NCI-H2171 treated with DMSO at 0.1 percent for 48 hours (cell line): ENCODE results near the gene CLRN1.

ENCODE experiments used
- DNase-seq: peaks from one replicate; lab custom pipeline; 2025; lab: John Stamatoyannopoulos, UW

Gene CLRN1

GRCh38 chr3:150975992-150976368, 3.5 kb upstream of the CLRN1 start:
- no peak for DNase-seq

GRCh38 chr3:150975086-150975991, 2.8 kb upstream of the CLRN1 start:
- DNase-seq: no peak

- DNase-seq: no peak
Observed at GRCh38 chr3:150970665-150971324, 1.7 kb downstream of the CLRN1 start.

GRCh38 chr3:150968341-150969035, 4.0 kb downstream of the CLRN1 start:
- no peak for DNase-seq

- DNase-seq: no peak
Observed at GRCh38 chr3:150965436-150965835, 7.1 kb downstream of the CLRN1 start.

- no peak for DNase-seq
Observed at GRCh38 chr3:150961949-150962348, 10.6 kb downstream of the CLRN1 start.

GRCh38 chr3:150960708-150961684, 11.5 kb downstream of the CLRN1 start:
- no peak for DNase-seq

- no peak for DNase-seq
Observed at GRCh38 chr3:150958683-150959082, 13.8 kb downstream of the CLRN1 start.

GRCh38 chr3:150956376-150956775, 16.2 kb downstream of the CLRN1 start:
- no peak for DNase-seq

GRCh38 chr3:150951923-150952322, 20.6 kb downstream of the CLRN1 start:
- no peak for DNase-seq

- DNase-seq: no peak
Observed at GRCh38 chr3:150945226-150946032, 27.1 kb downstream of the CLRN1 start.

- no peak for DNase-seq
Observed at GRCh38 chr3:150942221-150942620, 30.3 kb downstream of the CLRN1 start.

- DNase-seq: no peak
Observed at GRCh38 chr3:150936693-150937092, 35.8 kb downstream of the CLRN1 start.

GRCh38 chr3:150933473-150933995, 39.0 kb downstream of the CLRN1 start:
- no peak for DNase-seq

- DNase-seq: no peak
Observed at GRCh38 chr3:150931745-150932144, 40.8 kb downstream of the CLRN1 start.

GRCh38 chr3:150930839-150931238, 41.7 kb downstream of the CLRN1 start:
- no peak for DNase-seq

GRCh38 chr3:150928234-150928633, 44.3 kb downstream of the CLRN1 start:
- no peak for DNase-seq

- DNase-seq: no peak
Observed at GRCh38 chr3:150926328-150926727, 46.2 kb downstream of the CLRN1 start.

- no peak for DNase-seq
Observed at GRCh38 chr3:150925751-150926201, 46.8 kb downstream of the CLRN1 start.

- DNase-seq: no peak
Observed at GRCh38 chr3:150922611-150923010, 49.9 kb downstream of the CLRN1 start.
